Stimulated activated naive CD4-positive, alpha-beta T cell (primary cell): ENCODE measurements around the gene DNLZ.
"Not testable (repeated sequence)": the region's sequence is repeated elsewhere in the genome, so short reads cannot be mapped to it uniquely, and the experiment has no call there.

Source experiments
- DNase-seq, 6 experiments: peaks; one replicate each; lab custom pipeline; 2025; lab: John Stamatoyannopoulos, UW

DNLZ gene

DNA sequence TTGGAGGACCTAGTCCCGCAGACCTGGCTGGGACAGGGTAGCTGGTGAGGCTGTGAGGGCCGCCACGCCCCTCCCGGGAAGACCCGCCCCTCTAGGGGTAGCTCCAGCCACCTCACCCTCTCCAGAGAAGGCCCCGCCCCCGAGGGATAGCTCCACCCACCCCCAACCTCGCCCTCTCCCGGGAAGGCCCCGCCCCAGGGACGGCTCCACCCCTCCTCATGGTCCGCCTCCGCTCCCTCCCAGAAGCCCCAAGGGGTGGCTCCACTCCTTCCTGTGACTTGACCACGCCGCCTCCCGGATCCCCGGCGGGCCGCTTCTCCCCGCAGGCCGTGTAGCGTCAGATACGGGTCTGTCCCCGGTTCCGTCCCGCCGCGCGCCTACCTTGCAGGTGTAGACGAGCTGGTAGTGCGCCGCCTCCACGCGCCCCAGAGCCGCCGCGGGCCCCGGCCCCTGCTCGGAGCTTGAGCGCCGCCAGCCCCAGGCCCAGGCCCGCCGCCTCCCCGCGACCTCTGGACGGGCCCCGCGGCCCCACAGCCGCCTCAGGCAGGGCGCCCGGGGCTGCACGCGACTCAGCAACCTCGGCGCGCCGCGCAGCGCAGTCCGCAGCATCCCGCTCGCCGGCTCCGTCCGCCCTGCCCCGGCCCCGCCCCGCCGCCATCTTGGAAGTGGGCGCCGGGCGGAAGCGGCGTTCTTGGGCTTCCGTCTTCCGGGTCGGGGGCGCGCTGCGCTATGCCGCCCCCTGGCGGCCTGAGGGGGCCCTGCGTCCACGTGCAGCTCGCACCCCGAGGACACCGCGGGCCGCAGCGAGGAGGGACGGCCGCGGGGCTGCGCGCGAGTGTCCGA lies at the start of gene DNLZ:
TSS of gene DNLZ (minus strand) at position 639 of the 843 bp plus-strand sequence. CDS start at position 609, 30 bp downstream.
- DNase-seq: peak; percentile 80 to 96 (median 90)

DNA sequence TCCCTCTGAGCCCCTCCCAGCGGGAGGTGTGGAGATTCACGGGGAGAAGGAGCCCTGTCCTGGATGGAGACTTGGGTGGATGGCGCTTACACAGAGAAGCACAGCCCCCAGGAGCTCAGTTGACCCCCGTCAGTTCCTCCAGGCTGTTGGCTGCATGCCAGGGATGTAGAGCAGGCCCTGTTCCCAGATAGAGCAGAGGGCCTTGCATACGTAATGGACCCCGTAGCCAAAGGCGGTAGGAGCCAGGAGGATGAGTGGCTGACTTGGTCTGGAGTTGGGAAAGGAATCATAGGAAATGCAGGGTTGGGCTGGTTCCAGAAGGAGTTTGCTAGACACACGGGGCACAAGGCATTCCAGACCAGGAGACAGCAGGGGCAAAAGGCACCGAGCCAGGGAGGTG lies 49.4 kb upstream of the DNLZ start:
- DNase-seq: no peak

DNA sequence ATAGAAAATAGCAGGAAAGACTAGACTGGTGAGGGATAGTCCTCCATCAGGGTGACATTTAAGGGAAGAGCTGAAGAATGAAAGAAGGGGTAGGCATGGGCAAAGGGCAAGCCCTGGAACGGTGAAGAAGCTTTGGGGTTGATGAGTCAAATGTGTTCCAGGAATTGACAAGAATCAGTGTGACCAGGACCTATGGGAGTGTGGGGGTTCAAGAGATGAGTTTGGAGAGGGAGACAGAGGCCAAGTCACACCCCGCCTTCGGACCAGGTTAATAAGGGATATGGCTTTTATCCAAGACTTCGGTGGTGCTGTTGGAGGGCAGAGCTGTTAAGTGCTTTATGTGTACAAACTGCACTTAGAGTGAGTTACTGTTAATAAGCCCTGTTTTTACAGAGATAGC lies 47.8 kb upstream of the DNLZ start:
- no peak for DNase-seq

DNA sequence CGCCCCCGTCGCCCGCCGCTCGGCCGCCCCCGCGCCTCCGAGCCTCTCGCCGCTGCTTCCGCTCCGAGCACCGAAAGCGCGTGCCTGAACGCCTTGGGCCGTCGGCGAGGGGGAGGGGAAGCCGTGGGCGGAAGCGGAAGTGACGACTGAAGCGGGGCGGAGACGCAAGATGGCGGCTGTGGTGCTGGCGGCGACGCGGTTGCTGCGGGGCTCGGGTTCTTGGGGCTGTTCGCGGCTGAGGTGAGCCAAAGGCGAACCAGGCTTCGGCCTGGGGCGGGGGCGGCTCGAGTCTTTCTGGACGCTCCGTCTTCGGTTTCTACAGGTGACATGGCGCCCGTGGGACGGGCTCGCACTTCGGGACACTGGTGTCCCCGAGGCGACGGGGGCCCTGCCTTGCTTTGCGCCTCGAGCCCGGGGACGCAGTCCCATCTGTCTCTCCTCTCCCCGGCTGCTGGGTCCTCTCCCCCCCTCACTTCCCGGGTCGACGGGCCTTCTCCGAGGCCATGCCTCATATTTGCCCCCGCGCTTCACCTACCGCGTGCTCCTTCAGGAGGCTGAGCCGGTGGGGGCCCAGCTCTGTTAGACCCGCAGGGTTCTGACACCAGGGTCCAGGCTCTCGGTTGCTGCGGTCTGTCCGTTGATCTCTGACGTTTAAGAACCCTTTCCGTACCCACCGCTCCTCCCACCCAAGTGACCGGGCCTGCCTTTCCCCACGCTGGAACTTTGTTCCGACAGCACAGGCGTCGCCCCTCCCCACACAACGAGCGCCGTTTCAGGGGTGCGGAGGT lies 47.1 kb upstream of the DNLZ start, which contains the start of the genes ENTR1 and PMPCA:
TSS of gene ENTR1 (minus strand) at position 115 of the 788 bp plus-strand sequence. CDS start 217 bp downstream, outside the sequence.
TSS of gene PMPCA (plus strand) at position 159 of the 788 bp plus-strand sequence. CDS start at position 170, 11 bp downstream.
- peak; percentile 84 to 94 (median 91) for DNase-seq

DNA sequence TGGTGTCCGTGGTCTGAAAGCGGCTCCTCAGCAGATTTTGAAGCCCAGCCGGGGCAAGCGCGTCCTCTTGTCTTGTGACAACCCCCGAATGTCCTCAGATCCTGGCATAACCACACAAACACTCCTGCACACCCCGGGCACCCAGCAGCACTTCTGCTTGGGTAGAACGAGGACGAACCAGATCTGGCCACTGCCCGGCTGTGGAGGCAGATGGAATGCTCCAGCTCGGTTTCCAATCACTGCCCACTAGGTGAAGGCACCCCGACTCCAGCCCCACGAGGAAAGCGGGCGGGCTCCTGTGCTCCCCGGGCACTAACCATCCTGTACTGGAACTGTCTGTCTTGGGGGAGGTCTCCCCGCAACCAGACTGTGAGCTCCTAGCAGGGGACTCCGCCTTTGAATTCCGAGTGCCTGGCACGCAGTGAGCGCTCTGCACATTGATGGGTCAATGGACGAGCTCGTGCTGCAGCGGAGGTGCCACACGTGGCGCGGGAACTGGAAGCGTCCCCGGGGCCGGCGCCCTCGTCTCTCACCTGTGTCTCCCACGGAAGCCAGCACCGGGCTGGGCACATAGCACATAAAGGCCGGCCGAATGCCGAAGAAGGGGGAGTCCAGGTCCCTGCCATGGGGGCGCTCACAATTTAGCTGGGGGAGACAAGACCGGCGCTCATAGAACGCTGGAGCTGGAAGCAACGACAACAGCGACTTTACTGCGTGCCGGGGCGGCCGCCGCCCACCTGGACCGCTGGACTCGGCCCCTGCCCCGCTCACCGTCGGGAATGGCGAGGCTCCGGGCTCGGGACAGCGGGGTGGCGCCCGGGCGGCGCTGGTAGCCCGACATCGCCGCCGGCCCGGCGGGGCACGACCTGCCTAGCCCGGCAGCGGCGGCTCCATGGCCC lies 46.3 kb upstream of the DNLZ start:
- DNase-seq: peak in 4 of 6 experiments; percentile 6 to 39 (median 15)

DNA sequence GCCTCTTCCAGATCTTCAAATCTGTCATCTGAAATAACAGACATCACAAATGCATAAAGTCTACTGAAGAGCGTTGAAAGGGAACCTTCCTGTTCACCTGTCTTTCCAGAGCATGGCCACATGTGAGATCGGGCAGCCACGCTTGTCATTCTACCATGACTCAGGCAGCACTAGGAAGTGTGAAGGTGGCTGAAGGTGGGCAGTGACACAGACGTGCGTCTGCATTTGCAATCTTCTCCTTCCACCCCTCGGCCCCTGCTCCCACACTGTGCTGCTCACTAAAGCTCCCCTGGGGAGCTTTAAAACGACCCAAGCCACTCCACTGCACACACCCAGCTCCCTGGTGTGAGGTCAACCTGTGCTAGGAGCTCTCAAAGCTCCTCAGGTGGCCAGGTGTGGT lies 44.4 kb upstream of the DNLZ start:
- no peak for DNase-seq

DNA sequence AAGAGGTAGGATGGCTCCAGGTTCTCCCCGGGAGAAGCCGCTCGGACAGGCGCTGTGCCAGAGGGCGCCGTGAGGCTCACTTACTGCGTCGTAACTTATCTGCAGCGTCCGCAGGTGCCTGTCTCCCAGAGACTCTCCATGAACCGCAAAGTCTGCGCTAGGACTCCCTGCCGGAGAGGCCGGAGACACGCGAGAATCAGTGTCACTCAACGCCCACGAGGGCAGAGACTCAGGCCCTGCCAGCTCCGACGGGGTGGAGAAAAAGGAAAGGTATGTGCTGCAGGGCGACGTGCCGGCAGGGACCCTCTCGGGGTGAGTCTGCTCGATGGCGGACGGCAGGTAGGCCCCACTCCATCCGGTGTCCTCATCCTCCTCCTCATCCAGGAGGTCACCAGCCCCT lies 43.5 kb upstream of the DNLZ start:
- not testable (repeated sequence) for DNase-seq

DNA sequence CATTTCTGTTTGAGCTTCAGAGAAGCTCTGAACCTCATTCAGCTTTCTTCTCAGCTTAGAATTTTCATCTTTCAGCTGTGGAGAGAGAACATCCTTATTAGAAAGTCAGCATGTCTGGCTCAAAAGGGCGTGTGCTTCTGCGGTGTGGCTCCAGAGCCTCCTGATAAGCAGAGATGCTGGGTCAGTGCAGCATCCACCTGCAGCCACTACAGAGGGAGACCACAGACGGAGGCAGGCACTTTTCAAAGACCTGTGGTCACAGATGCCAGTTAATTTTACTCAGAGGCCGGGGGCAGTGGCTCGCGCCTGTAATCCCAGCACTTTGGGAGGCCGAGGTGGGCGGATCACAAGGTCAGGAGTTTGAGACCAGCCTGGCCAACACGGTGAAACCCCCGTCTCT lies 42.4 kb upstream of the DNLZ start:
- not testable (repeated sequence) for DNase-seq

DNA sequence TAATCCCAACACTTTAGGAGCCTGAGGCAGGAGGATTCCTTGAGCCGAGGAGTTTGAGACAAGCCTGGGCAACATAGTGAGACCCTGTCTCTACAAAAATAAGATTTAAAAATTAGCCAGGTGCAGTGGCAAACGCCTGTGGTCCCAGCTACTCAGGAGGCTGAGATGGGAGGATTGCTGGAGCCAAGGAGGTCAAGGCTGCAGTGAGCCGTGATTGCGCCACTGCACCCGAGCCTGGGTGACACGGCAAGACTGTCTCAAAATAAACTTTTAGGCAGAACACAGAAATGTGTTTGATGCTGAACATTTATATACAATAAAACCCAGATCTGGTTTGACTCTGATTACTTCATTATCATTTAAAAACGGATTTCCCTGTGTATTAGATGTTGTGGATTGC lies 41.9 kb upstream of the DNLZ start:
- no peak for DNase-seq

DNA sequence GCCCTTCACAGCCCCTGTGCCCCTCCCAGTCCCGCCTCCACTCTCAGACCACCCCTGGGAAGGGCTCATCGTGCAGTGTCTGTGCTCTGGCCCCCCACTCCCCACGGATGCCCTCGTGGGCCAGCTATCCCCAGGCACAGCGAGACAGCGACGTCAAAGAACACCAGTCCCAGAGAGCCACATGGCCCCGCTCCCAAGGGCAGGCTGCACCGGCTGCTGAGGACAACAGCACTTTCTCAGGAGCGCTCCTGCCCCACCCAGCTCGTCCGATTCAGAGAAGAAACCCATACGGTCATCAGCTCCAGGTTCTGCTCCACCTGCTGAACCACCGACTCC lies 41.2 kb upstream of the DNLZ start:
- DNase-seq: no peak

DNA sequence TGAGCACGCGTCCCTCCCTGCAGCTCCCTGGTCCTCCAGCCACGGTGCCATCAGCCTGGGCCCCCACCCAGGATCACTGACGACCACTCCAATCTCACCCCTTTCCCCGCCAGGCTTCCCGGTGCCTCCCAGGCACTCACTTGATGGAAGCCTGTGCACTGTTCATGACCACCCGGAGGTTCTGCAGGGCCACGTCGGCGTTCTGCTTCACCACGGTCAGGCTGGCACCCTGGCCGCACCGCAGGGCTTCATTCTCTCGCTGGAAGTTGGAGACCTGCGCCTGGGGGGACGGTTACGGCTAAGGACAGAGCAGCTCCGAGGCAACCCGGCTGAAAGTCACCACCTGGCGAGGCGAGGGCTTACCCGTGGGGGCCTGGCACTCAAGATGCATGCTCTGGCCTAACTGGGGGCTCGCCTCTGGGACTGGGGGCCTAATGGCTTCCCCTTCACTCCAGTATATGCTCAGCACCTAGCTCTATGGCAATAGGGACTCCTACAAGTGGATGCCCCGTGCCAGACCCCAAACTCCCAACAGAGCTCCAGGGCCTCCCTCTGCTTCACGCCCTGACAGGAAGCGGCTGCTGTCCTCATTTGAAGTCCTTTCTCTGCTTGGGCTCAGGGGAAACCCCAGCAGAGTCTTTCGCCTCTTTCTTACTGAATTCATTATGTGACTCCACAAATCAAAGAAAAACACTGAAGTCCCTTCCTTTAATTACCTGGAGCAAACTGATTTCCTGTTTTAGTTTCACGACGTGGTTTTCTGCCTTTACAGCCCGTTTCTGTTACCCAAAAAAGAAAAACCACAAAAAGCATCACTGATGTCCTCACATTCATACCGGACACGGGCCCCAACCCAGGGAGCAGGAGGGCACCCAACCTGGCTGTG lies 40.6 kb upstream of the DNLZ start:
- peak in 1 of 6 experiments; percentile 9 for DNase-seq

DNA sequence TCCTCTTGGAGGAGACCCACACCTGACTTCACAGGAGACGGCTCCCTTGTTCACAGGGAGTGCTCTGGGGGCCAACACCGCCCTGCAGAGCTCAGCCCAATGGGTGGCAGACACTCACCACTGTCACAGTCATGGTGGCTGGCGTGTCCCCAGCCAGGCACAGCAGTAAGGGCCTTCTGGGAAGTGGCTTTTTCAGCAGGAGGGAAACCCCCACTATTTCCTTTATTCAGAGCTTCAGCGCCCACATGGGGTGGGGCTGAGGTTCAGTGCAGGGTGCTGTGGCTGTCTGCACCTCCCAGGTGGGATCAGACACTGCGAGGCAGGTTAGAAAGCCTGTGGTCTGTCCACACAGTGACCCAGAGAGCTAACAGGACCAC lies 40.0 kb upstream of the DNLZ start:
- peak; percentile 19 to 65 (median 35) for DNase-seq

DNA sequence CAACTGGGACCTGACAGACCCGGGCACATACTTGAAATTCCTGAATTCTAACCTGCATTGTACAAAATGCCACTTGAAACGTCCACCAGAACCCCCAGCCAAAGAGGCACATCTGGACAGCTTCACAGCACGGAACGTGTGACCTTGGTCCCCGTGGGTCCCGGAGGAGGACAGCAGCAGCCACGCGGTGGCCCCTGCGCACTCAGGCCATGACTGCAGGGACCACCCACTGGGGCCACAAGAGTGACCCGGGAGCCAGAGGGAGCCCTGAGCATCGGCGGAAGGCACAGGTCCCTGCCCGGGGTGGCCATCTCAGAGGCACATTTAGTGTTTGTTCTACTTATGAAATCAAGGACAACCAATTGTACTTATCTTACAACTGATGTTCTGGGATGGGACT lies 38.5 kb upstream of the DNLZ start:
- DNase-seq: no peak

DNA sequence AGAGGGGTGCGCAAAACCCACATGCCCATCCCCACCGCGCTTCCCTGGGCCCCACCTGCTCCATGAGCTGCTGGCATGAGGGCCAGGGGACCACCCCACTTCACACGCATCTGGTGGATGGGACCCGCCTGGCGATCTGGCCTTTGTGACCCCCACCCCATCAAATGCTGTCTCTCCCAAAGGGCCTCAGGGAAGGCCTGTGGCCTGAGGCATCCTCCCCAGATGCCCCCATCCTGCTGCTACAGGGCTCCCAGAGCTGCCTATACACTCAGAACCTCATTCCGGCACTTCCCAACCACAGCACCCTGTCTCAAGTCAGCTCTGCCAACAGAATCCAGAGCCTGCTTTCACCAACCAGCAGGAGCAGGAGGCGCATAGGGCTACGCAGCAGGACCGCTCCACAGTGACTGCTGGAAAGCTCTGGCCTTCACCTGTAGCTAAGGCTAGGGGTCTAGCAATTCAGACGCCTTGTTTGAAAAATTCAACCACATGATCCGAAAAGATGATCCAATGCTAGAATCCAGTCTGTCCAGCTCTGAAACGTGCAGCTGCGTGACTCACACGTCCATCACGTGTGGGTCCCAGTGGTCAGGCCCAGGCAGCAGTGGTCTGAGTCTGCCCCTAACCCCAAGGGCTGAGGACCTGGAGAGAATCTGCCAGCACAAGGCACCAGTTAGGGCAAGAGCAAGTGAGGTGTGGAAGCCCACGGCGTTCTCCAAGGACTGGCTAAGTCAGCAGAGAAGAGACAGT lies 37.8 kb upstream of the DNLZ start:
- no peak for DNase-seq

DNA sequence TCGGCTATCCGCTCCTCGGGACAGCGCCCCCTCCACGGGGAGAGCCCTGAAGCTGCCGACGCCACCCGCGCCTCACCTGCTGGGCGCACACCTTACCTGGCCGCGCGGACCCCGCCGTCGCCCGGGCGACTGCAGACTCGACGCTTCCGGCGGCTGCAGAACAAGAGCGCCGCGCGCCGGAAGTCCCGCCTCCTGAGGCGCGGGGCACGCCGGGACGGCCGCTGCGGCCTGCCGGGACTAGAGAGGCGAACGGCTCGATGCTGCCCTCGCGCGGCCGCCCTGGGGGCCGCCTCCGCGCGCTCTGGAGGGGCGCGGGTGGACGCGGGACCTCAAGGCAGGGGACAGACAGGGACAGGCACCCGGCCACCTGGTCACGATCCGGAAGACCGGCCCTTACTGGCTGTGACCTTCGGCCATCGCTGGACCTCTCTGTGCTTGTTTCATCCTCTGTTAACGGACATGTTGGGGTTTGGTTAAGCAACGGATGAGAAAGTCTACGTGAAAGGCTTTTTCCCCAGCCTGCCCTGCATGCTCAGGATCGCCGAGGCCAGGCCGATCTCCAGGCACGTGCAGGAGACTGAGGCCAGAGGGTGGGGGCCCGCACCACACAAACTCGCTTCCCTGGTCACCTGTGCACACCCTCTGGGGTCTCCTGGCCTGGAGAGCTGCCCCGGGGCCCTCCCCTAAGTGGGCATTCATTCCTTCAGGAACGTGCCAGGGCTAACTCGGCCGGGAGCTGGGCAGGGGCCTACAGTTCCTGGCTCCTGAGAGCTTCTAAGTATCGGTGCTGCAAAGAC lies 36.7 kb upstream of the DNLZ start, which contains the start of gene SNAPC4:
TSS of gene SNAPC4 (minus strand) at position 133 of the 797 bp plus-strand sequence. CDS start 1,742 bp downstream, outside the sequence.
- DNase-seq: peak; percentile 67 to 87 (median 80)

DNA sequence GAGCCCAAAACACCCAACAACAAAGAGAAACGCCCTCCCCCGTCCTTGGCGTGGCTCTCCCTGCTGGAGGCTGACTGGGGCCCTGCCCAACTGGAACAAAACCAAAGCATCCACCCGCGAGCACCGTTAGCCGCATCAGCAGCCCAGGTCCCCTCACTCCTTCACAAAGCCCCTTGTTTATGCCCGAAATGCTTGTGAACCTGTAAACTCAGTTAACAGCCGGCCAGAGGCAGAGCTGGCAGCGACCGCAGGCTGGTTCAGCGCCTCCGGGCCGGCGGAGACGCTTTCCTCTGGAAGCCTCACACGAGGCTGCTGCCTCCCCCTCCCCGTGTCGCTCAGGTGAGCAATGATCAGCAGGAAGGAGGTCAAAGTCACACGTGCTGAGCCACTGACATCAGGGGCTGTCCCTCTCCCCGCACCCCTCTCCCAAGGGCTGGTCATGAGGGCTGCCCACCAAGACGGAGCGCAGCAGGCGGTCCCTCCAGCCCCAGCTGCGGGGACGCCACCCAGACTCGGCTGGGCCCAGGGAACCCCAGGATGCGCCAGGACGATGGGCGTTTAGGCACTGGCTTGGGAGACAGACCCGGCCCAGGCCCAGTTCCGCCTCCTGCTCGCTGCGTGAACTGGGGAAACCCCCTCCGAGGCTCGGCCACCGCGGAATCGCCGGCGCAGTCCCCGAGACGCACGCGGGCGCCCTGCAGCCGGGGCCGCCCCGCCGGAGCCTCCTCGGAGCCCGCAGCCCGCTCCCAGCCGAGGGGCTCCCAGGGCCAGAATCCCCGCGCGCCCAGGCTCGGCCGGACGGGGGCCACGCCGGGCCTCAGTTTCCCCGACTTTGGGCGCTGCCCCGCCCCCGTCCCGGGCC lies 35.9 kb upstream of the DNLZ start:
- peak in 2 of 6 experiments; percentile 21 to 26 for DNase-seq

DNA sequence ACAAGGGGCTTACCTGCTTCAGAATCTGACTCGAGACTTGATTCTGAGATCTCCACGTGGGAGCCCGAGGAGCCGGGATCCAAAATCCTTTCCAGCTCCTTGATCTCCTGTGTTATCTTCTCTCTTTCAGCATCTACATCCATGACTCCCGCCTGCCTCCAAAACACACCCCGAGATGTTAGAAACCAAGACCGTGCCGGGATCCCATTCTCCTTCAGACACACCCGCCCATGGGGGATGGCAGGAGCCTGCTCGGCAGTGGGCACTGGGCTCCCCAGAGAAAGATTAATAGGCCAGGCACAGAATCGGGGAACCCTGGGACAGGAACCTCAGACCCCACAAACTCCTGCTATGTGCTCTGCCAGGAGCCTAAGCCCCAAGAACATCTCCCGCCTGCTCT lies 34.7 kb upstream of the DNLZ start:
- DNase-seq: no peak

DNA sequence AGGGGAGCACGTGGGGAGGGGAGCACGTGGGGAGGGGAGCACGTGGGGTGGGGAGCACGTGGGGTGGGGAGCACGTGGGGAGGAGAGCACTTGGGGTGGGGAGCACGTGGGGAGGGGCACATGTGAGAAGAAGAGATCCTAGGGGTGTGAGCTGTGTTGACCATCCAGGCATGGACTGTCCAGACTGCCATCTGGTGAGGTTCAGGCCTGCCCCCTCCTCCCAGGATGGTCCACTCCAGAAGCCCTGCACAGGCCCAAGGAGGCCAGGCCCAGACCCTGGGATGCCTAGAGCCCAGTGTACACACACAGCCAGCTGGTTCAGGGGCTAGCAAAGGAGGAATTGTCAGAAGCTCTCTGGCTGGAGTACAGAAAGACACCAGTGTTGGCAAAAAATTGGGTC lies 34.1 kb upstream of the DNLZ start:
- DNase-seq: no peak
